ENCODE results near the gene EXD3. TPM values are rescaled to one million over a fixed set of nuclear protein-coding genes. Genes with fewer than 3 reads are reported as not detected.

Gene EXD3
- total and polyA plus RNA-seq, 2 of the 4 experiments (the other 2 are of a cell fraction): 1.1 to 7.4 TPM

GRCh38 chr9:137385061-137385655 is 37.8 kb downstream of the EXD3 start:
- no peak overlapping the region for H4K8ac ChIP-seq (ENCODE audit: low read depth in 2 of 2, low read length in 2 of 2)
- ChIA-PET POLR2A (ENCODE audit: unreplicated experiment) (no interaction called here), CTCF (no interaction called here)
- H2BK20ac ChIP-seq (ENCODE audit: low read depth, low read length): no peak overlapping the region
- no peak overlapping the region for H3K18ac ChIP-seq (ENCODE audit: low read depth, low read length)
- H2AK9ac ChIP-seq (replicated peaks; ENCODE audit: low read depth, low read length, poor library complexity): no peak overlapping the region
- DNase-seq: no peak
- no peak overlapping the region for H2AK5ac ChIP-seq (ENCODE audit: low read depth, low read length)
- no peaks in the 10 kb centered on the region for H3K79me1 ChIP-seq (ENCODE audit: low read depth in 1 of 2, low read length in 2 of 2)
- in situ Hi-C loops (cut with MboI; ENCODE audit: low sequenced_read_pairs): no loop called here
- no peak overlapping the region for H3K14ac ChIP-seq (replicated peaks; ENCODE audit: low read depth, low read length)
- no peak overlapping the region for H3K56ac ChIP-seq (ENCODE audit: extremely low read depth, insufficient read depth, low read length)
- no peaks in the 10 kb centered on the region for H3K9me3 ChIP-seq (ENCODE audit: control insufficient read depth, insufficient read depth, low read length)
- no peak overlapping the region for H2BK5ac ChIP-seq (ENCODE audit: low read depth, low read length, poor library complexity, severe bottlenecking)
- intact Hi-C loops (cut with micrococcal nuclease): no loop called here
- H3K4ac ChIP-seq (ENCODE audit: low read depth, low read length): no peak overlapping the region
- no TSS peak for BruUV-seq (replicated peaks)
- H3K9ac ChIP-seq (ENCODE audit: low read depth, low read length): no peak overlapping the region
- H3K27me3 ChIP-seq (ENCODE audit: control insufficient read depth, insufficient read depth, low read length): no peaks in the 10 kb centered on the region
- no peak overlapping the region for H3K4me3 ChIP-seq (ENCODE audit: insufficient read depth, low read depth, low read length)
- no peak for TF ChIP-seq POLR2A (IDR thresholded peaks at IDR 0.05; ENCODE audit: low read depth, low read length)
- TF ChIP-seq USF2 (IDR thresholded peaks at IDR 0.05; ENCODE audit: low read depth, low read length): no peak
- TF ChIP-seq RCOR1 (IDR thresholded peaks at IDR 0.05; ENCODE audit: insufficient replicate concordance, low read length): no peak
- TF ChIP-seq RFX5 (IDR thresholded peaks at IDR 0.05; ENCODE audit: low read depth, low read length): no peak
- TF ChIP-seq CTCF (conservative IDR thresholded peaks at IDR 0.05; ENCODE audit: low read depth, low read length): no peak
- no peak for TF ChIP-seq MXI1 (IDR thresholded peaks at IDR 0.05; ENCODE audit: borderline replicate concordance, low read depth, low read length)
- no peak for TF ChIP-seq BHLHE40 (IDR thresholded peaks at IDR 0.05; ENCODE audit: low read depth, low read length)
- no peak for TF ChIP-seq NFE2L2 (IDR thresholded peaks at IDR 0.05; ENCODE audit: low read depth, low read length)
- no peak for TF ChIP-seq RAD21 (IDR thresholded peaks at IDR 0.05; ENCODE audit: low read length)
- TF ChIP-seq MAFK (IDR thresholded peaks at IDR 0.05; ENCODE audit: low read depth, low read length): no peak
- no peak for TF ChIP-seq ELK1 (IDR thresholded peaks at IDR 0.05; ENCODE audit: borderline replicate concordance, low read depth, low read length)
- TF ChIP-seq MAZ (IDR thresholded peaks at IDR 0.05; ENCODE audit: borderline replicate concordance, low read depth, low read length): no peak
- TF ChIP-seq SMC3 (IDR thresholded peaks at IDR 0.05; ENCODE audit: low read depth, low read length): no peak
- TF ChIP-seq CHD1 (IDR thresholded peaks at IDR 0.05; ENCODE audit: low read depth, low read length): no peak
- peaks cover 5% of the 10 kb centered on the region; the same call in 1 of the 2 replicates for H3K4me1 ChIP-seq (ENCODE audit: control insufficient read depth, insufficient read depth, low read length)
- no peaks in the 10 kb centered on the region for H3K9me1 ChIP-seq (ENCODE audit: insufficient read depth, low read length)
- H4K20me1 ChIP-seq (ENCODE audit: insufficient read depth, low read length): no peaks in the 10 kb centered on the region; the same call in 1 of the 2 replicates
- no peak overlapping the region for H3K4me2 ChIP-seq (ENCODE audit: low read depth, low read length)
- dilution Hi-C loops (cut with HindIII; ENCODE audit: low sequenced_read_pairs, unreplicated experiment): no loop called here
- H3K27ac ChIP-seq (ENCODE audit: insufficient read depth, low read length): no peak overlapping the region
- no peak overlapping the region for H2BK15ac ChIP-seq (ENCODE audit: low read depth, low read length)
- H3K36me3 ChIP-seq (ENCODE audit: control insufficient read depth, insufficient read depth, low read length): no peaks in the 10 kb centered on the region
- WGBS, 2 experiments (ENCODE audit: extremely low coverage in 2 of 2, insufficient read length in 1 of 2): 94% methylated on average over 15 of the region's 26 CpGs; no CpG with 5 or more reads in 1 of the 2 experiments
- no peak overlapping the region for H3K23ac ChIP-seq (ENCODE audit: low read depth, low read length)
- H2BK120ac ChIP-seq (ENCODE audit: low read depth, low read length): no peak overlapping the region
- no peak overlapping the region for H2AFZ ChIP-seq (replicated peaks; ENCODE audit: low read length, poor library complexity)
- no peak for ATAC-seq (ENCODE audit: low read depth)
- no peak overlapping the region for H4K91ac ChIP-seq (ENCODE audit: insufficient read depth, low read depth, low read length)
- H4K5ac ChIP-seq (ENCODE audit: low read depth, low read length): no peak overlapping the region

All from IMR-90 (cell line).